Activated CD4-positive, alpha-beta T cell treated with anti-CD3 and anti-CD28 coated beads, Interleukin-2, amount 10 ng/mL, durations not matched to agents 24 days and 14 days (primary cell): ENCODE measurements around the gene DIP2C. TPM values are rescaled to one million over a fixed set of nuclear protein-coding genes. Genes with fewer than 3 reads are reported as not detected.

Experiments used
- DNase-seq: peaks from one replicate; pipeline ENCODE4 v3.0.0; 2022
- H3K27ac Mint-ChIP-seq: one replicate; pipeline ENCODE4 v1.8.0; 2022; ENCODE audit warnings: mild to moderate bottlenecking, mixed read lengths
- H3K27me3 Mint-ChIP-seq: one replicate; pipeline ENCODE4 v1.8.0; 2022; ENCODE audit warnings: mixed read lengths
- H3K36me3 Mint-ChIP-seq: one replicate; pipeline ENCODE4 v1.8.0; 2022; ENCODE audit warnings: low read depth, mild to moderate bottlenecking, mixed read lengths
- H3K4me1 Mint-ChIP-seq: one replicate; pipeline ENCODE4 v1.8.0; 2021; ENCODE audit warnings: mixed read lengths
- H3K4me3 Mint-ChIP-seq: one replicate; pipeline ENCODE4 v1.8.0; 2022; ENCODE audit warnings: mild to moderate bottlenecking, moderate library complexity, mixed read lengths
- H3K9me3 Mint-ChIP-seq: one replicate; pipeline ENCODE4 v1.8.0; 2021; ENCODE audit warnings: mixed read lengths
- intact Hi-C: fragments of 100-400 bp; cut with micrococcal nuclease; formaldehyde crosslinking; loops from one replicate; pipeline ENCODE4 v1.15.1; 2023
- total RNA-seq: library from RNA; stranded (reverse); gene quantifications from 2 replicates; pipeline ENCODE4 v1.2.3, GENCODE V29; 2022

The DIP2C gene
- total RNA-seq, 1 donor from 2014 or later: 1.4 TPM

DNA sequence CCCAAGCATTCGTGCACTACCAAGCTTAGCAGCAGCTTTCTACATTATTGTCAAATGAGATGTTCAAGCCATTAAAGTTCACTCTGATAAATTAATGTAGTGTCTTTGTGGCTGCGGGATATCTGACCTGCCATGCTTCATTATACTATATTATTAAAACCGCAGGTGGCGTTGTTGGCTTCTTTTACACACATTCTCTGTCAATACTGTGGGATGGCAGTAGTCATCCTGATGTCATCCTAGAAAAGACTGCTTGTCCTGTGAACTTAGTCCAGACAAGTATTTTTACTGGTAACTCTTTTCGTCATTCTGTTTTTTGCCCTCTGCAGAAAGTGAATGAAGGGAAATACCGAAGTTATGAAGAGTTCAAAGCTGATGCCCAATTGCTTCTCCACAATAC lies 450.4 kb downstream of the DIP2C start:
- no peaks in the 10 kb centered on the region for H3K9me3 Mint-ChIP-seq
- intact Hi-C loops: no loop called here
- no peak for DNase-seq
- peaks cover 3% of the 10 kb centered on the region for H3K36me3 Mint-ChIP-seq
- H3K27ac Mint-ChIP-seq: no peak overlapping the region
- H3K4me1 Mint-ChIP-seq: no peaks in the 10 kb centered on the region
- H3K27me3 Mint-ChIP-seq: no peaks in the 10 kb centered on the region
- H3K4me3 Mint-ChIP-seq: no peak overlapping the region

DNA sequence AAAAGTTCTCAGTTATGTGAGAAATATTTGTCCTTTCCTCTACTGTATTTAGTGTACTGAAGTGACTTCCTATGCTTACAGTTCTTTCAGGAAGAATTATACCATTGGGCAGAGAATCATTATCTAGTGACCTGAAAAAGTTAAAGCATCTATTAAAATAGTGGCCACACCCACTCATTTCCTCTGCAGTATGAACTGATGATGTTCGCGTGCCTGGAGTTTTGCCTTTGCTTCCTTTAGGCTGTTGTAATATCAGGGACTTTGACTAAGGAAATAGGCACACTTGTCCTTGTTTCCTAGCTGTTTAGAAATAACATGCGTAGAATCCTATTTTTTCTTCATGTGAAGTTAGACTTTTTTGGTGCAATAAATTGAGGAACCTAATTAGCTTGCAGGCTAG lies 453.6 kb downstream of the DIP2C start:
- Mint-ChIP-seq H3K27ac (no peak overlapping the region), H3K27me3 (no peaks in the 10 kb centered on the region), H3K9me3 (no peaks in the 10 kb centered on the region), H3K4me1 (no peaks in the 10 kb centered on the region), H3K4me3 (no peak overlapping the region), H3K36me3 (peaks cover 3% of the 10 kb centered on the region)
- no peak for DNase-seq
- intact Hi-C loops: no loop called here

- Mint-ChIP-seq H3K27ac (no peak overlapping the region), H3K4me1 (no peaks in the 10 kb centered on the region), H3K36me3 (peaks cover 3% of the 10 kb centered on the region), H3K4me3 (no peak overlapping the region), H3K27me3 (no peaks in the 10 kb centered on the region), H3K9me3 (no peaks in the 10 kb centered on the region)
- intact Hi-C loops: no loop called here
- DNase-seq: no peak
Measured at GRCh38 chr10:234708-235406, 454.6 kb downstream of the DIP2C start.

- Mint-ChIP-seq H3K36me3 (peaks cover 3% of the 10 kb centered on the region), H3K27ac (no peak overlapping the region), H3K4me1 (peaks cover 8% of the 10 kb centered on the region), H3K27me3 (no peaks in the 10 kb centered on the region), H3K4me3 (no peak overlapping the region), H3K9me3 (no peaks in the 10 kb centered on the region)
- no peak for DNase-seq
- intact Hi-C loops: no loop called here
Measured at GRCh38 chr10:232878-233277, 456.6 kb downstream of the DIP2C start.

- no peak for DNase-seq
- Mint-ChIP-seq H3K36me3 (peaks cover 3% of the 10 kb centered on the region), H3K4me1 (peaks cover 8% of the 10 kb centered on the region), H3K27me3 (no peaks in the 10 kb centered on the region), H3K9me3 (no peaks in the 10 kb centered on the region), H3K4me3 (no peak overlapping the region), H3K27ac (no peak overlapping the region)
- intact Hi-C loops: no loop called here
Measured at GRCh38 chr10:232061-232460, 457.4 kb downstream of the DIP2C start.

DNA sequence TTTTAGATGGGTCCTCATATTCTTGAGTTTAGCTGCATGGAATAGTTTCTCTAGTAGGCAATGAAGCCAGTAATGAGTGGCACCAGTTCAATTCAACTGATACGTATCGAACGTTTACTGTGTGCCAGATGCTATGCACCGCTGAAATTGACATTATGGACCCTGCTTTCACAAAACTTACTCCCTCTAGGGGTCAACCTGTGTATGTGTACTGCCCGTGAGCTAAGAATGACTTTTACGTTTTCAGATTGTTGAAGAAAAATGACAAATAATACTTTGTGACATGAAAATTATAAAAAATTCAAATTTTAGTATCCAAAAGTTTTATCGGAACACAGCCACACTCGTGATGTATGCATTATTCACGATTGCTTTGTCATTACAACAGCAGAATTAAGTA lies 458.7 kb downstream of the DIP2C start:
- H3K27ac Mint-ChIP-seq: no peak overlapping the region

GRCh38 chr10:228366-228765 lies 461.1 kb downstream of the DIP2C start:
- H3K36me3 Mint-ChIP-seq: peaks cover under 1% of the 10 kb centered on the region
- DNase-seq: no peak
- no peak overlapping the region for H3K27ac Mint-ChIP-seq
- H3K27me3 Mint-ChIP-seq: no peaks in the 10 kb centered on the region
- intact Hi-C loops: loop anchor here (5.0 kb wide), 1 partner anchor 51 kb away; no protein-coding TSS in a partner anchor
- no peak overlapping the region for H3K4me3 Mint-ChIP-seq
- H3K4me1 Mint-ChIP-seq: peaks cover 8% of the 10 kb centered on the region
- no peaks in the 10 kb centered on the region for H3K9me3 Mint-ChIP-seq

More for the DNA sequence above, 458.7 kb downstream of the DIP2C start:
- DNase-seq: no peak
- Mint-ChIP-seq H3K4me1 (peaks cover 8% of the 10 kb centered on the region), H3K4me3 (no peak overlapping the region), H3K9me3 (no peaks in the 10 kb centered on the region), H3K36me3 (no peaks in the 10 kb centered on the region), H3K27me3 (no peaks in the 10 kb centered on the region)
- intact Hi-C loops: no loop called here

- H3K27me3 Mint-ChIP-seq: no peaks in the 10 kb centered on the region
- H3K4me3 Mint-ChIP-seq: no peak overlapping the region
- DNase-seq: no peak
- H3K36me3 Mint-ChIP-seq: peaks cover 3% of the 10 kb centered on the region
- no peak overlapping the region for H3K27ac Mint-ChIP-seq
- intact Hi-C loops: loop anchor here (5.0 kb wide), 1 partner anchor 50 kb away; no protein-coding TSS in a partner anchor
- H3K9me3 Mint-ChIP-seq: no peaks in the 10 kb centered on the region
- peaks cover 8% of the 10 kb centered on the region for H3K4me1 Mint-ChIP-seq
Measured at GRCh38 chr10:227014-227413, 462.5 kb downstream of the DIP2C start.

- Mint-ChIP-seq H3K4me3 (no peak overlapping the region), H3K4me1 (peaks cover 13% of the 10 kb centered on the region), H3K27ac (no peak overlapping the region), H3K36me3 (peaks cover 9% of the 10 kb centered on the region), H3K27me3 (no peaks in the 10 kb centered on the region), H3K9me3 (no peaks in the 10 kb centered on the region)
- DNase-seq: no peak
- intact Hi-C loops: loop anchor here (5.0 kb wide), 1 partner anchor 49 kb away; no protein-coding TSS in a partner anchor
Measured at GRCh38 chr10:226018-226417, 463.4 kb downstream of the DIP2C start.

GRCh38 chr10:224571-224970 lies 464.9 kb downstream of the DIP2C start:
- Mint-ChIP-seq H3K4me3 (no peak overlapping the region), H3K36me3 (peaks cover 10% of the 10 kb centered on the region), H3K27ac (no peak overlapping the region), H3K9me3 (no peaks in the 10 kb centered on the region), H3K27me3 (no peaks in the 10 kb centered on the region), H3K4me1 (peaks cover 24% of the 10 kb centered on the region)
- DNase-seq: no peak
- intact Hi-C loops: no loop called here

Other genes starting within 250 kb of the DIP2C start
- 167 and 169 TPM in 2 replicates for gene LARP4B, start 242.0 kb upstream of the DIP2C start, total RNA-seq